GM04504 (cell line): ENCODE results near the gene OR10C1.
"Not testable (repeated sequence)": the region's sequence is repeated elsewhere in the genome, so short reads cannot be mapped to it uniquely, and the experiment has no call there.

ENCODE experiments used
- DNase-seq: peaks from one replicate; pipeline ENCODE4 v3.0.0-alpha.2; 2012; ENCODE audit warnings: low read depth

OR10C1 gene

GRCh38 chr6:29439006-29439405, at the start of gene OR10C1:
Gene OR10C1, plus strand, starts transcription at chr6:29439306. Its CDS starts 710 bp downstream, at chr6:29440016.
- DNase-seq = no peak

GRCh38 chr6:29395331-29395730, 43.8 kb upstream of the OR10C1 start, which contains the start of gene OR12D2:
Gene OR12D2, plus strand, starts transcription at chr6:29395631. Its CDS starts 1,069 bp downstream, at chr6:29396700.
- no peak for DNase-seq

GRCh38 chr6:29399525-29399924, 39.6 kb upstream of the OR10C1 start:
- DNase-seq = no peak

- DNase-seq = no peak
Measured at GRCh38 chr6:29403801-29404200, 35.3 kb upstream of the OR10C1 start.

GRCh38 chr6:29414588-29414987, 24.5 kb upstream of the OR10C1 start, which contains the start of gene OR12D1:
Gene OR12D1, plus strand, starts transcription at chr6:29414928.
- no peak for DNase-seq

GRCh38 chr6:29419516-29419915, 19.6 kb upstream of the OR10C1 start:
- no peak for DNase-seq

- no peak for DNase-seq
Measured at GRCh38 chr6:29424168-29424567, 14.9 kb upstream of the OR10C1 start.

GRCh38 chr6:29424575-29424974, 14.5 kb upstream of the OR10C1 start:
- DNase-seq = no peak

- DNase-seq = no peak
Measured at GRCh38 chr6:29425075-29425474, 14.0 kb upstream of the OR10C1 start.

- no peak for DNase-seq
Measured at GRCh38 chr6:29426654-29427053, 12.5 kb upstream of the OR10C1 start.

GRCh38 chr6:29436730-29437129, 2.4 kb upstream of the OR10C1 start:
- DNase-seq = not testable (repeated sequence)

- DNase-seq = no peak
Measured at GRCh38 chr6:29442719-29443118, 3.6 kb downstream of the OR10C1 start.

- DNase-seq = not testable (repeated sequence)
Measured at GRCh38 chr6:29444031-29444430, 4.9 kb downstream of the OR10C1 start.

GRCh38 chr6:29447670-29448069, 8.6 kb downstream of the OR10C1 start:
- DNase-seq = no peak

GRCh38 chr6:29451471-29452193, 12.5 kb downstream of the OR10C1 start:
- no peak for DNase-seq

- DNase-seq = no peak
Measured at GRCh38 chr6:29456971-29457370, 17.9 kb downstream of the OR10C1 start, which contains the start of the genes OR11A1 and OR2H1. Gene OR11A1, minus strand, starts transcription at chr6:29457071. Its CDS starts 29,430 bp downstream, at chr6:29427641. Gene OR2H1, plus strand, starts transcription at chr6:29457155. Its CDS starts 4,615 bp downstream, at chr6:29461770.

- no peak for DNase-seq
Measured at GRCh38 chr6:29461021-29461814, 22.1 kb downstream of the OR10C1 start.

GRCh38 chr6:29462022-29462421, 22.9 kb downstream of the OR10C1 start:
- DNase-seq = no peak

- DNase-seq = no peak
Measured at GRCh38 chr6:29465279-29465678, 26.2 kb downstream of the OR10C1 start.

GRCh38 chr6:29465801-29466200, 26.7 kb downstream of the OR10C1 start:
- DNase-seq = no peak

- no peak for DNase-seq
Measured at GRCh38 chr6:29466241-29466640, 27.1 kb downstream of the OR10C1 start.

GRCh38 chr6:29474996-29475395, 35.9 kb downstream of the OR10C1 start:
- no peak for DNase-seq

- no peak for DNase-seq
Measured at GRCh38 chr6:29477923-29478450, 38.9 kb downstream of the OR10C1 start.
